Stimulated activated CD4-positive, alpha-beta T cell treated with anti-CD3 and anti-CD28 coated beads, Interleukin-2, amount 100 ng/mL, for 4 hours (primary cell): ENCODE data around the gene SLC22A4.

ENCODE experiments used
- DNase-seq: peaks from one replicate; pipeline ENCODE4 v3.0.0-alpha.2; 2020; ENCODE audit warnings: low read depth

The SLC22A4 gene

GRCh38 chr5:132376694-132377641, 82.8 kb downstream of the SLC22A4 start:
- DNase-seq, result no peak

DNA sequence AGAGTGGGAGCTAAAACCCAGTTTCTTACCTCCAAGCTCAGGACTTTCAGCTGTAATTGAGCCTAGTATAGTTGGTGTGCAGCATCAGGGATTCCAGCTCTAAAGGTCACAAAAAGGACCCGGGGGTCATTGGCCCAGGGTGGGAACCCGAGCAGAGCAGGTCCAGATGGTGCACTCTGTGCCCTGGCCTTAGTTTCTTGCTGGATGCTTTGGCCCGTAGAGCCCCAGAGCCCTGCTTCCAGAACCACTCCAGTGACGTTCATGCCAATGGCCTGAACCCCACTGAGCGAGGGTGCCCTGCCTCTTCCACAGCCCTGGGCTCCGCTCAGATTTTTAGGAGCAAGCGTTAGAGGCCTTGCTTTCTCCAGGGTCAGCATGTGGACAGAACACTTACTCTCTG, 83.5 kb downstream of the SLC22A4 start:
- no peak for DNase-seq

GRCh38 chr5:132378580-132378979, 84.4 kb downstream of the SLC22A4 start:
- no peak for DNase-seq

DNA sequence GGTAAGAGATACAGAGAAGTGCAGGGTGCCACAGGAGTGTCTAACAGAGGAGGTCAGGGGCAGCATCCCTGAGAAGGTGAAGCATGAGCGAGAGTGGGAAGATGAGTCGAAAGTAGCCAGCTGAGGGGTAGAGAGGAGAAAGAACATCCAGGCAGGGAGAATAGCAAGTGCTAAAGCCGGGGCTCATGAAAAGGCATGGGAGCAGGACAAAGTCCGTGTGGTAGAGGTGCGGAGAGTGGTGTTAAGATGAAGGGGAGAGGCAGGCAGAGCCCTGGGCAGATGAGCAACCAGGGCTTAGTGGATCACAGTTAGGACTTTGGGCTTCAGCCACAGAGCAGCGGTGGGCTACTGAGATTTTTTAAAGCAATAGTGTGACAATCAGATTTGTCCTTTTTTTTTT, 85.9 kb downstream of the SLC22A4 start:
- DNase-seq, result no peak

GRCh38 chr5:132380741-132381140, 86.5 kb downstream of the SLC22A4 start:
- no peak for DNase-seq

- DNase-seq, result no peak
These were observed 87.4 kb downstream of the SLC22A4 start for GRCh38 chr5:132381614-132382013.

- no peak for DNase-seq
These were observed 89.1 kb downstream of the SLC22A4 start for GRCh38 chr5:132383261-132383660.

DNA sequence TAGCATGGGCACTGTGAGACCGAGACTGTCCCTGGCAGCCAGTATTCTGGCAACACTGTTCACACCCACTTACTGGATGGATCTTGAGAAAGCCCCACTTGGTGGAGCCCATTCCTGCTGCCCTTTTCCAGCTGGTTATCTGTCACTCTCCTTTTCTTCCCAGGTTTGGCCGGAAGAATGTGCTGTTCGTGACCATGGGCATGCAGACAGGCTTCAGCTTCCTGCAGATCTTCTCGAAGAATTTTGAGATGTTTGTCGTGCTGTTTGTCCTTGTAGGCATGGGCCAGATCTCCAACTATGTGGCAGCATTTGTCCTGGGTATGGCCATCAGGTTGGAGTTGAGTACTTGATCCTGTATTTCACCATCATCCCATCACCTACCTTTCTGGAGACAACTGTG, 89.8 kb downstream of the SLC22A4 start:
- DNase-seq, result no peak

DNA sequence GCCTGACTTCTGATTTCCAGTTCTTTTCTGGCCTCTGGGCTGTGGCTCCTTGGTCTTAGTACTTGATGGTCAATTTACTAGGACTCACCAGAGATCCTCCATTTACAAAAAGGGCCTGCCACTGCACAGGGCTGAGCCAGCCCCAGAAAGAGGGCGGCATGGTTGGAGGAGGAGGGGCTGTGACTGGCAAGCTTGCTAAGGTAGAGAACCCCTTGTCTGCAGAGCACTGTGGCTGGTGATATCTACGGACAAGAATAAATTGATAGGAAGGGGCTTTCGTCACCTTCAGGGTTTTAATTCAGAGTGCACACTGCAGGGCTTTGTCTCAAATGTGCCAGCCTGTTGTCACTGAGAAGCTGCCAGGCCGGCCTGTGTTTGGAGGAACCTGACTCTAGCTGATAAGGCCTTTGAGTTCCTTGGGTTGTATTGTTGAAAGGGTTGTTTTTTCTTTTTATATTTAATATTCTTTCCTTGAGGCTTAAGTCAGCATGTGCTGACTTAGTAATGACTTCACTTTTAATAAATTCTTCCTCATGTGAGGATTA, 90.4 kb downstream of the SLC22A4 start:
- DNase-seq, result no peak

DNA sequence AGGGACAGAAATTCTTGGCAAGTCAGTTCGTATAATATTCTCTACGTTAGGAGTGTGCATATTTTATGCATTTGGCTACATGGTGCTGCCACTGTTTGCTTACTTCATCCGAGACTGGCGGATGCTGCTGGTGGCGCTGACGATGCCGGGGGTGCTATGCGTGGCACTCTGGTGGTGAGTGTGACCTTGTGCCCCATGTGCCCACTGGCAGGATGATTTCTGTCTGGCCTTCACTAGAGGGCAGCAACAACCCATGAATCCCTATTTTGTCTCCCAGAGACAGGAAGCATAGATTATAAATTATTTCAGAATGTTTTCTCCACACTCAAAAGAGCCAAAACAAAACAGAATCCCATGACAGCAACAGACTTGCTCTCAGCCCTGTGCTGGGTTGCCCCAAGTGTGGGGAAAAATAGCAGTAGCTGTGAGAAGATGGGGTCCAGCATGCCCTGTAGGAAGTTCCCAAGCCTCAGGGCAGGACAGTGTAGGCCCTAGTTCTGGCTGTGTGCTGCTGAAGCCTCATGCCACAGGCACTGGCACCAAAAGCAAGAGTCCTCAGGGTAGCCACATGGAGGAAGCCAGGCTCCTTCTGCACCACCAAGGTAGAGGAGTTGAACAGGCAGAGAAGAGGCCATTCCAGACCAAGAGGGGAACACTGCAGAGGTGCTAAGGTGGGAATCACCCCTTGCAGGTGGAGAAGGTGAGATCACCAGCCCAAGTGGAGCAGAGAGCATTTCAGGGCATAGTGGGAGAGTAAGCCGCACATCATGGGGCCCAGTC, 91.3 kb downstream of the SLC22A4 start:
- peak; percentile 50 for DNase-seq

- peak; percentile 65 for DNase-seq
These were observed 92.6 kb downstream of the SLC22A4 start for GRCh38 chr5:132386644-132387286.

- DNase-seq, result no peak
These were observed 93.5 kb downstream of the SLC22A4 start for GRCh38 chr5:132387640-132388117.

GRCh38 chr5:132388244-132389050, 94.3 kb downstream of the SLC22A4 start:
- DNase-seq, result no peak

DNA sequence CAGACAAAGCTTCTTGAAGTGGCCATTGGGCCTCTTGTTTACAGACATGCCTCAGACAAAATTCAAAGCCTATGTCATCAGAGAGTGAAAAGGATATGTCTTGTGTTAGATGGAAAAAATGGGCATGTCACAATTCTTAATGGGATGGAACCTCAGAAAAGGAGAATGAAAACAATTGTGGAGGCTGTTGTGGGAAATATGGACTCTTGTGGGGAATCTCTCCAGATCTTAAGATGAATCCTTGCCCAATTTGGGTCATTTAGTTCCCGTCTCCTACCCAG, 94.8 kb downstream of the SLC22A4 start:
- DNase-seq, result no peak

- peak; percentile 37 for DNase-seq
These were observed 95.5 kb downstream of the SLC22A4 start for GRCh38 chr5:132389585-132390286.

GRCh38 chr5:132391247-132391646, 97.1 kb downstream of the SLC22A4 start:
- DNase-seq, result no peak

DNA sequence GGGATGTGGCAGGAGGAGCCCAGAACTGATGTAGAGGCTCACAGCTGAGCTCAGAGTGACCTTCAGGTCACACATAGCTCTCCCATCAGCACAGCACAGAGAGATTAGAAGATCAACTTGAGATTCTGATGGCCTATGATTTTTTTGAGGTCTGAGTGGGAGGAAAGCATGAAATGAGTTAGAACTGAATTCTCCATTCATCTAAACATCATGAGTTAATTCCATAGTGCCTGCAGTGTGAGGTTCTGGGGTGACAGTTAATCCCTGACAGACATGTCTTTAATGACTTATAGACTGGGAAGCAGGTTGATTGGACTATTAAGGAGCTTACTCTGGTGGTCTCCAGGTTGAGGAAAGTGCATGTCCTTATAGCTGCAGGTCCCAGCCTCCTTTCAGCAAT, 97.7 kb downstream of the SLC22A4 start:
- no peak for DNase-seq

- no peak for DNase-seq
These were observed 98.2 kb downstream of the SLC22A4 start for GRCh38 chr5:132392411-132392810.

GRCh38 chr5:132392978-132393825, 99.0 kb downstream of the SLC22A4 start:
- DNase-seq, result no peak
